OCI-LY3 (cell line): Measurements from ENCODE around the gene PPP2R5E.

Experiments used
- H2AFZ ChIP-seq: fragments of 200-600, 300-600 bp; shearing (Covaris generic); 2 replicates; pipeline ENCODE4 v1.6.0; 2014; ENCODE audit warnings: antibody characterized with exemption, low read depth, low read length
- H3K27ac ChIP-seq: fragments of 200-600, 300-600 bp; sonication (generic); 2 replicates; pipeline ENCODE4 v1.5.1; 2014; ENCODE audit warnings: mild to moderate bottlenecking, low read length, moderate library complexity, mixed read lengths
- H3K27me3 ChIP-seq: fragments of 200-600, 300-600 bp; sonication (generic); 2 replicates; pipeline ENCODE4 v1.6.1; 2014; ENCODE audit warnings: low read depth, low read length, mixed read lengths
- H3K36me3 ChIP-seq: fragments of 200-600, 300-600 bp; sonication (generic); replicated peaks from 2 replicates; pipeline ENCODE3; 2014; ENCODE audit warnings: low read depth, low read length, mixed read lengths
- H3K4me1 ChIP-seq: fragments of 300-600, 200-600 bp; sonication (generic); 2 replicates; pipeline ENCODE4 v1.6.1; 2014; ENCODE audit warnings: low read length, mixed read lengths
- H3K4me2 ChIP-seq: fragments of 200-600, 300-600 bp; sonication (generic); 2 replicates; pipeline ENCODE4 v1.6.1; 2014; ENCODE audit warnings: low read length, mixed read lengths
- H3K4me3 ChIP-seq: fragments of 300-600, 200-600 bp; sonication (generic); 2 replicates; pipeline ENCODE4 v1.5.1; 2014; ENCODE audit warnings: antibody characterized with exemption, mild to moderate bottlenecking, low read length, moderate library complexity
- H3K79me2 ChIP-seq: fragments of 300-600, 200-600 bp; shearing (Covaris generic); 2 replicates; pipeline ENCODE4 v1.6.1; 2014; ENCODE audit warnings: mild to moderate bottlenecking, low read length, mixed read lengths
- H3K9ac ChIP-seq: fragments of 300-600, 200-600 bp; shearing (Covaris generic); 2 replicates; pipeline ENCODE4 v1.6.0; 2014; ENCODE audit warnings: mild to moderate bottlenecking, low read length, moderate library complexity
- H3K9me3 ChIP-seq: fragments of 200-600, 300-600 bp; shearing (Covaris generic); 2 replicates; pipeline ENCODE4 v1.6.1; 2014; ENCODE audit warnings: low read length, mixed read lengths; ENCODE audit not compliant: insufficient read depth
- H4K20me1 ChIP-seq: fragments of 200-600, 300-600 bp; sonication (generic); 2 replicates; pipeline ENCODE4 v1.6.1; 2016; ENCODE audit warnings: low read length, mixed read lengths; ENCODE audit not compliant: insufficient read depth
- EZH2phosphoT487 ChIP-seq: fragments of 200-600 bp; shearing (Covaris generic); IDR thresholded peaks from 2 replicates; pipeline ENCODE4 v1.6.1; 2018; ENCODE audit warnings: antibody characterized with exemption, mixed run types, low read depth
- TF ChIP-seq, protein P1 (sequence below): fragments of 200-600, 300-600 bp; sonication (generic); IDR thresholded peaks from 2 replicates; pipeline ENCODE4 v1.5.1; 2014; ENCODE audit warnings: antibody characterized with exemption, low read length, low read depth

The PPP2R5E gene

DNA sequence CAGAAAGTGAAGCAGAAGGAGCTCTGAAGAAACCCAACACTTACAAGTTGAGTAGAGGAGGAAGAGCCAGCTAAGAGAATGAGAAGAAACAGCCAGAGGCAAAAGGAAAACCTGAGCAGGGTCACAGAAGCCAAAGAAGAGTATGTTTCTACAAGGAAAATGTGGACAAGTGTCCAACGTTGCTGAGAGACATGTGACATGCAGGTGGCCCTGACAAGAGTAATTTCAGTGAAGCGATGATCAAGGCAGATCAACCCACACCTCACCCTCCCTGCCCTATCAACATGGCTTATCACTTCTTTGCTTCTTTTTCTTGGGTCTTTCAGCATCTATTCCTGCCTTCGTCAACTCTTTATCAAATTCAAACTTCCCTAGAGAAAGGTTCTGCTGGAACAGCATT lies 68.3 kb downstream of the PPP2R5E start:
- Histone ChIP-seq H3K4me1 (peaks cover 82% of the 10 kb centered on the region), H4K20me1 (peaks cover 62% of the 10 kb centered on the region), H3K9ac (no peak overlapping the region), H3K36me3 (peaks cover 5% of the 10 kb centered on the region), H3K79me2 (peaks cover 83% of the 10 kb centered on the region), H3K27me3 (no peaks in the 10 kb centered on the region), H3K4me3 (no peak overlapping the region), H2AFZ (no peak overlapping the region), H3K9me3 (no peaks in the 10 kb centered on the region), H3K27ac (no peak overlapping the region), H3K4me2 (no peak overlapping the region)
- TF ChIP-seq EZH2phosphoT487: no peak
- TF ChIP-seq, protein P1, sequence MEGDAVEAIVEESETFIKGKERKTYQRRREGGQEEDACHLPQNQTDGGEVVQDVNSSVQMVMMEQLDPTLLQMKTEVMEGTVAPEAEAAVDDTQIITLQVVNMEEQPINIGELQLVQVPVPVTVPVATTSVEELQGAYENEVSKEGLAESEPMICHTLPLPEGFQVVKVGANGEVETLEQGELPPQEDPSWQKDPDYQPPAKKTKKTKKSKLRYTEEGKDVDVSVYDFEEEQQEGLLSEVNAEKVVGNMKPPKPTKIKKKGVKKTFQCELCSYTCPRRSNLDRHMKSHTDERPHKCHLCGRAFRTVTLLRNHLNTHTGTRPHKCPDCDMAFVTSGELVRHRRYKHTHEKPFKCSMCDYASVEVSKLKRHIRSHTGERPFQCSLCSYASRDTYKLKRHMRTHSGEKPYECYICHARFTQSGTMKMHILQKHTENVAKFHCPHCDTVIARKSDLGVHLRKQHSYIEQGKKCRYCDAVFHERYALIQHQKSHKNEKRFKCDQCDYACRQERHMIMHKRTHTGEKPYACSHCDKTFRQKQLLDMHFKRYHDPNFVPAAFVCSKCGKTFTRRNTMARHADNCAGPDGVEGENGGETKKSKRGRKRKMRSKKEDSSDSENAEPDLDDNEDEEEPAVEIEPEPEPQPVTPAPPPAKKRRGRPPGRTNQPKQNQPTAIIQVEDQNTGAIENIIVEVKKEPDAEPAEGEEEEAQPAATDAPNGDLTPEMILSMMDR: no peak

DNA sequence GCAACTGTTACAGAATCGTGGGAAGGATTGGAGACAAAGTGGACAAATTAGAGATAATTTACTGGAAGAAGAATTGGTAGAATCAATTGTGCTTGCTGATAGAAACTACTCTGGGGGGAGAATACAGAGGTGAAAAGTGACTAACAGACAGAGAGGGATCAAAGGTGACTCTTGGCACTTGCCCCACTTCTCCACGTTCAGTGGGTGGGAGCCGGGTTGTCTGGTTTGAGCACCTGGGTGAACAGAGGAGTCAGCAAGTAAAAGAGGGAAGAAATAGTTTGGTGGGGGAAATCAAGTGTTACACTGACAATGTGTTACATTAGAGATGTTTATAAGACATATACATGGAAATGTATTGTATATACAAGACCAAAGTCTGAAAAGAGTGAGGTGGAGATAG lies 69.1 kb downstream of the PPP2R5E start:
- Histone ChIP-seq H3K27me3 (no peaks in the 10 kb centered on the region), H2AFZ (no peak overlapping the region), H3K9ac (no peak overlapping the region), H4K20me1 (peaks cover 60% of the 10 kb centered on the region), H3K27ac (no peak overlapping the region), H3K4me2 (no peak overlapping the region), H3K4me3 (no peak overlapping the region), H3K9me3 (no peaks in the 10 kb centered on the region), H3K36me3 (peaks cover 5% of the 10 kb centered on the region), H3K79me2 (peaks cover 83% of the 10 kb centered on the region), H3K4me1 (peaks cover 74% of the 10 kb centered on the region)
- no peak for TF ChIP-seq EZH2phosphoT487
- TF ChIP-seq, protein P1: no peak

DNA sequence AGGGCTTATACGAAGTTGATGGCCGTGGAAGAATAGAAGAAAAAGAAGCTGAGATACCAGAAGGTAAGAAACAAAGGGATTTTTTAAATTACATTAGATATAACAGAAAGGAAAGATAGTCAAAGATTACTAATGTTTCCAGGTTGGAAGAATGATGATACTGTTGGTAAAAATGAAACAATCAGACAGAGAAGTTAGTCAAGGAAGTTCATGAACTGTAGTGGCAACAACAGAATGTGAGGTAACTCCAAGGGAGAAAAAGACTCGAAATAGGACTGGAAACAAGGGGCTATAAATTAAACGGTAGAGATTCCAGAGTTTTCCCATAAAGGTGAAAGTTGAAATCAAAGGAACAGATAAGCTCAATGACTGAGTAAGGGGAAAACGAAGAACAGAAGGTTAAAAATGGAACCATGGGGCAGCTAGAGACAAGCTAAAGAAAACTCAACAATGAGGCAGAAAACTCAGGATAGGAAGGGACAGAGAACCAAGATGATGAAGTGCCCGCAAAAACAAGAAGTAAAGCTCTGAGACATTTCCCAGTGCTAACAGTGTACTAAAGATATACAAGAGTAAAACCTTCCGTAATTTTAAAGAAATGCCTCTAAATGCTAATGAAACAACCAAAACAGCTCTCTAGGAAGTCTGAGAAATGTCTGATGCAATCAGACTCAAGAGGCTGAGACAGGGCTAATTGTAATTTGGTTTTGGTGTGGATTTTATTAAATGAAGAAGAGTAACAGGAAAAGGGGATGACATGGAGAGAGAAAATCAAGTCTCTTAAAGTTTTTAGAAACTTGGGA lies 70.0 kb downstream of the PPP2R5E start:
- Histone ChIP-seq H3K4me2 (peak overlapping the region; percentile 81), H3K36me3 (peaks cover 5% of the 10 kb centered on the region), H2AFZ (no peak overlapping the region), H3K4me1 (peaks cover 74% of the 10 kb centered on the region), H3K9me3 (no peaks in the 10 kb centered on the region), H3K79me2 (peaks cover 86% of the 10 kb centered on the region), H3K27ac (peak overlapping the region; percentile 16; the same call in 1 of the 2 replicates), H3K4me3 (peak overlapping the region; percentile 38), H4K20me1 (peaks cover 59% of the 10 kb centered on the region), H3K27me3 (no peaks in the 10 kb centered on the region), H3K9ac (no peak overlapping the region)
- TF ChIP-seq, protein P1: no peak
- no peak for TF ChIP-seq EZH2phosphoT487

DNA sequence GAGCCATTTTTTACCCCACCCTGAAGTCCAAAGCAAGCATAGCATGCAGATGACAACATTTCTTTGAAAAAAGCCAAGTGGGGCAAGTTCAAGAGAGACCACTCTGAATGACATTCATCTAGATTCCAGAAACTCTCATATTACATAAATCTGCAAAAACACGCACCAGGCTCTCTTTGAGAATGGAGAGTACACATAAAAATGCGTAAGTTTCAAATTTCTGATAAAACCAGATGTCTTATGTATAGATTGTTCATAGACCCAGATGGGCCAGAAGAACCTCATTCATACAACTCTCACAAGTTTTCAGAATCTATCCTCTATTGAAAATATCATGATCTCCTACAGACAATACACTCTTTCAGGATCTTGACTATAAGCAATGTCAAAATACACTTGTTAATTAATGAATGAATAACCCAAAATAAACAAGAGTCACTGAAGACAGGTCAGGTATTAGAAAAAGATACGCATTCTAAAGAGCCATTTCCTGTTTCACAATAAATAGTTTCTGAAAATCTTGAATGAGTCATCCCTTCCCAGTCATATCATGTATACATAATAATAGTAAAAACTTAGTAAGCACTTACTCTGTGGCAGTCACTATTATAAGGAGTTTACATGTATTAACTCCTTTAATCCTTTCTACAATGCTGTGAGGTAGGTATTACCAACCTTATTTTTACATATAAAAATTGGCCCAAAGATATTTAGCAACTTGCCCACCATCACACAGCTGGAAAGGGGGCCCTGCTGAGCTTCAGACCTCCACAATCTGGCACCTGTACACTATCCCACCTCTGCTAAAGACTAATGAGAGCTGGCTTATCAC lies 72.0 kb downstream of the PPP2R5E start:
- peak overlapping the region; percentile 81 for H3K4me2 ChIP-seq
- peaks cover 73% of the 10 kb centered on the region for H4K20me1 ChIP-seq
- peaks cover 5% of the 10 kb centered on the region for H3K36me3 ChIP-seq
- no peaks in the 10 kb centered on the region for H3K9me3 ChIP-seq
- H3K9ac ChIP-seq: no peak overlapping the region; the same call in 1 of the 2 replicates
- H2AFZ ChIP-seq: no peak overlapping the region
- peaks cover 89% of the 10 kb centered on the region for H3K79me2 ChIP-seq
- H3K27me3 ChIP-seq: no peaks in the 10 kb centered on the region
- H3K4me1 ChIP-seq: peaks cover 66% of the 10 kb centered on the region
- peak overlapping the region; percentile 39; the same call in 1 of the 2 replicates for H3K27ac ChIP-seq
- peak overlapping the region; percentile 50 for H3K4me3 ChIP-seq
- no peak for TF ChIP-seq EZH2phosphoT487
- TF ChIP-seq, protein P1: no peak
